Measurements from ENCODE around the gene EDN3.

Gene EDN3

GRCh38 chr20:59318201-59318790 lies 17.9 kb downstream of the EDN3 start:
- DNase-seq (ENCODE audit: low read depth) = no peak
- no peak overlapping the region for H3K4me3 ChIP-seq (ENCODE audit: low read depth, low read length)
- TF ChIP-seq CTCF (IDR thresholded peaks at IDR 0.05; ENCODE audit: control insufficient read depth, extremely low read depth, insufficient read depth) = no peak

GRCh38 chr20:59318803-59319202 lies 18.4 kb downstream of the EDN3 start:
- no peak for TF ChIP-seq CTCF (IDR thresholded peaks at IDR 0.05; ENCODE audit: control insufficient read depth, extremely low read depth, insufficient read depth)
- DNase-seq (ENCODE audit: low read depth) = no peak
- H3K4me3 ChIP-seq (ENCODE audit: low read depth, low read length) = no peak overlapping the region

GRCh38 chr20:59320426-59320825 lies 20.0 kb downstream of the EDN3 start:
- no peak for TF ChIP-seq CTCF (IDR thresholded peaks at IDR 0.05; ENCODE audit: control insufficient read depth, extremely low read depth, insufficient read depth)
- no peak overlapping the region for H3K4me3 ChIP-seq (ENCODE audit: low read depth, low read length)
- DNase-seq (ENCODE audit: low read depth) = no peak

- DNase-seq (ENCODE audit: low read depth) = no peak
- TF ChIP-seq CTCF (IDR thresholded peaks at IDR 0.05; ENCODE audit: control insufficient read depth, extremely low read depth, insufficient read depth) = no peak
Observed at GRCh38 chr20:59320854-59321647, 20.6 kb downstream of the EDN3 start.

GRCh38 chr20:59322081-59322480 lies 21.7 kb downstream of the EDN3 start:
- H3K4me3 ChIP-seq (ENCODE audit: low read depth, low read length) = no peak overlapping the region
- DNase-seq (ENCODE audit: low read depth) = no peak
- TF ChIP-seq CTCF (IDR thresholded peaks at IDR 0.05; ENCODE audit: control insufficient read depth, extremely low read depth, insufficient read depth) = no peak

More at GRCh38 chr20:59320854-59321647, 20.6 kb downstream of the EDN3 start:
- H3K4me3 ChIP-seq (ENCODE audit: low read depth, low read length) = no peak overlapping the region

GRCh38 chr20:59322585-59323454 lies 22.4 kb downstream of the EDN3 start:
- no peak for DNase-seq (ENCODE audit: low read depth)
- no peak for TF ChIP-seq CTCF (IDR thresholded peaks at IDR 0.05; ENCODE audit: control insufficient read depth, extremely low read depth, insufficient read depth)
- H3K4me3 ChIP-seq (ENCODE audit: low read depth, low read length) = no peak overlapping the region
